Lower leg skin (tissue), 4 donors: ENCODE measurements around the gene ADGRV1. TPM values are rescaled to one million over a fixed set of nuclear protein-coding genes. Genes with fewer than 3 reads are reported as not detected.

Source experiments
- DNase-seq, 2 donors: peaks; one replicate each; pipeline ENCODE4 v3.0.0-alpha.2; 2019; ENCODE audit warnings: low spot score in 2 of 2
- H3K4me3 ChIP-seq: fragments of 200-600 bp; sonication (generic); 2 replicates; pipeline ENCODE4 v1.5.1; 2017; ENCODE audit warnings: mild to moderate bottlenecking, low read depth; ENCODE audit not compliant: poor library complexity, severe bottlenecking
- POLR2A ChIP-seq, 2 donors: fragments of 450-650 bp; IDR thresholded peaks; one replicate each; pipeline ENCODE4 v1.6.1; 2016 to 2017; ENCODE audit warnings: antibody characterized with exemption in 2 of 2, mild to moderate bottlenecking in 1 of 2, moderate library complexity in 1 of 2
- WGBS, 2 donors: methylation state at CpG; one replicate each; pipeline ENCODE4 v1.1.5; 2018; 5-methylcytosine and 5-hydroxymethylcytosine counted together
- intact Hi-C: fragments of 100-400 bp; cut with DNase I; formaldehyde crosslinking; loops from one replicate; pipeline ENCODE4 v1.15.0; 2023; ENCODE audit warnings: low total_unique reads
- total RNA-seq, 4 donors: library from RNA; depleted of rRNA; stranded (reverse); fragments of >200 nt; gene quantifications; one replicate each; pipeline ENCODE4 v1.1.0, GENCODE V29; 2016
- TF ChIP-seq, protein P1 (sequence below), 3 donors: fragments of 450-650 bp; IDR thresholded peaks; one replicate each; pipeline ENCODE4 v1.5.1; 2016; ENCODE audit warnings: antibody characterized with exemption in 3 of 3, mild to moderate bottlenecking in 3 of 3, moderate library complexity in 2 of 3

ADGRV1 gene
- total RNA-seq, 4 donors from 2014 or later: 1.2 to 4.0 (median 2.7) TPM

DNA sequence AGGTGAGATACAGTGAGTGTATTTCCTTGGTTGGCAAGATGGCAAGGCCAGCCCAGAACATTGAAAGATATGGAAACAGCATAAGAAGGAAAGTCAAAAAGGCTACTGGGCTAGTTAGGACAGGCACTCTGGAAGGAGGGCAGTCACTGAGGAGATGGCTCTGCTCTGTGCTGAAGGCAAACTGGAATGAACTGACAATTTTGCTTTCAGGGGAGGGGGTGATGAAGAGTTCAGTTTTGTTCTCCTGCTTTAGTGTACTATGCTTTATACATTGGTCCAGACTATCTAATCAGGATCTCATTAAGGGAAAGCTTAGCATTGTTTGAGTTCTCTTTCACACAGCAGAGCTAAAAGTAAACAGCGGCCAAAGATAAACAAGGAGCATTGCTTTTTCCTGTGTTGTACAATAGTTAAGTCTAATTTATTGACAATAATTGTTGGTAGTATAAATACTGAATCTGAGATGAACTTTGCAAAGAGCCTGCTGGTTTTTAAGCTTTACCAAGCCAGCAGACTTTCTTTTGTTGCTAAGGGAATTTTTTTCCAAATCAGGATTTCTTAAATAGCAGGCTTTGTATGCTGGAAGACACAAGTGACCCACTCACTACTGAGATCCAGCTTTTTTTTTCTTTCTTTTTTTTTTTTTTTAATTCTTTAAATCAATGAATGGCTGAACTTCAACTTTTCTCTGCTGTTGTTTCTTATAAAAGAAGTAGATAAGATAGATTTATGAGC, 469.0 kb downstream of the ADGRV1 start:
- WGBS, 2 donors: 80 to 81% methylated on average over 1 of the region's 1 CpG
- H3K4me3 ChIP-seq: no peak overlapping the region
- intact Hi-C loops: no loop called here
- no peak for DNase-seq
- no peak for TF ChIP-seq POLR2A (IDR thresholded peaks at IDR 0.05)
- TF ChIP-seq, protein P1, sequence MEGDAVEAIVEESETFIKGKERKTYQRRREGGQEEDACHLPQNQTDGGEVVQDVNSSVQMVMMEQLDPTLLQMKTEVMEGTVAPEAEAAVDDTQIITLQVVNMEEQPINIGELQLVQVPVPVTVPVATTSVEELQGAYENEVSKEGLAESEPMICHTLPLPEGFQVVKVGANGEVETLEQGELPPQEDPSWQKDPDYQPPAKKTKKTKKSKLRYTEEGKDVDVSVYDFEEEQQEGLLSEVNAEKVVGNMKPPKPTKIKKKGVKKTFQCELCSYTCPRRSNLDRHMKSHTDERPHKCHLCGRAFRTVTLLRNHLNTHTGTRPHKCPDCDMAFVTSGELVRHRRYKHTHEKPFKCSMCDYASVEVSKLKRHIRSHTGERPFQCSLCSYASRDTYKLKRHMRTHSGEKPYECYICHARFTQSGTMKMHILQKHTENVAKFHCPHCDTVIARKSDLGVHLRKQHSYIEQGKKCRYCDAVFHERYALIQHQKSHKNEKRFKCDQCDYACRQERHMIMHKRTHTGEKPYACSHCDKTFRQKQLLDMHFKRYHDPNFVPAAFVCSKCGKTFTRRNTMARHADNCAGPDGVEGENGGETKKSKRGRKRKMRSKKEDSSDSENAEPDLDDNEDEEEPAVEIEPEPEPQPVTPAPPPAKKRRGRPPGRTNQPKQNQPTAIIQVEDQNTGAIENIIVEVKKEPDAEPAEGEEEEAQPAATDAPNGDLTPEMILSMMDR (IDR thresholded peaks at IDR 0.05): no peak

GRCh38 chr5:91028499-91028956, 469.9 kb downstream of the ADGRV1 start:
- TF ChIP-seq, protein P1 (IDR thresholded peaks at IDR 0.05): no peak
- TF ChIP-seq POLR2A (IDR thresholded peaks at IDR 0.05): no peak
- intact Hi-C loops: no loop called here
- H3K4me3 ChIP-seq: no peak overlapping the region
- WGBS, 2 donors: 66 to 67% methylated on average over 2 of the region's 2 CpGs
- DNase-seq: no peak

DNA sequence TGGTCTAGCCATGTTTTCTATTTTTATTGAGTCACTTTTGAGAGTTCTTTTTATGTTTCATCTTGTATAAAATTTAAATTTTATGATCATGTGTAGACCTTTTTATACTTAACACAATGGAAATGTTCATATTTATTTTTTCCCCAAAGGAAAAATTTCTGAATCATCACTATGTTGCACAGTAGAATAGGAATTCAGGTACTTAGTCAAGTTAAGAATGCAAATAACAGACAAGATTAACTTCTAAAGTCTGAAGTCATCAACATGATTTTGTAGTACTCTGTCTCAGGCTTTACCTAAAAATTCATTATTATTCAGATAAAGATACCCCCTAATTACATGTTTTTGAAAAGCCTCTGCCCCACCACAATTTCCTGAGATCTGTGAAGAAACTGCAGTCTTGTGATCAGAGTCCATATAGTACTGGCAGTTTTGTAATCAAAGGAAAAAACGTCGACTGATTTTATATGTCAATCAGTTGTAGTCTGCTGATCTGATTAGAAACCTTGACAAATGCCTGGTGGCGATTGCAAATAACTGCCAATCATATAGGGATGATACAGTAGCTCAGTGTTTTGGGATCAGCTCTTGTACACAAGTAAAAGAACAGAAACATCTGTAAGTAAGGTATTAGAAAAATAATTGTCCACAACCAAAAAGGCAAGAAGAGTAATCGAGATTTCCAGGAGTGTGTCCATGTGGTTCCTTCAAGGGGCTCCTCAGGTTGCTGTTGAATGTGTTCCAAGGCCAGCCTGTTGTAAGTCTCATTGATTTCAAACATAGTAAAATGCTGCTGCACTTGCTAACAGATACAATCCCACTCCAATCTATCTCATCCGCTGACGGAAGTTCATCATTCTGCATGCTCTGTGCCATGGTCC, 472.2 kb downstream of the ADGRV1 start:
- DNase-seq: no peak

GRCh38 chr5:91031402-91031752, 472.8 kb downstream of the ADGRV1 start:
- TF ChIP-seq, protein P1 (IDR thresholded peaks at IDR 0.05): no peak
- H3K4me3 ChIP-seq: no peak overlapping the region
- intact Hi-C loops: no loop called here
- 94% methylated on average over 1 of the region's 1 CpG for WGBS, 2 donors
- no peak for DNase-seq

More for the DNA sequence above, 472.2 kb downstream of the ADGRV1 start:
- H3K4me3 ChIP-seq: no peak overlapping the region
- WGBS, 2 donors: 71% methylated on average over 6 of the region's 6 CpGs
- TF ChIP-seq POLR2A (IDR thresholded peaks at IDR 0.05): no peak
- TF ChIP-seq, protein P1 (IDR thresholded peaks at IDR 0.05): no peak
- intact Hi-C loops: no loop called here

DNA sequence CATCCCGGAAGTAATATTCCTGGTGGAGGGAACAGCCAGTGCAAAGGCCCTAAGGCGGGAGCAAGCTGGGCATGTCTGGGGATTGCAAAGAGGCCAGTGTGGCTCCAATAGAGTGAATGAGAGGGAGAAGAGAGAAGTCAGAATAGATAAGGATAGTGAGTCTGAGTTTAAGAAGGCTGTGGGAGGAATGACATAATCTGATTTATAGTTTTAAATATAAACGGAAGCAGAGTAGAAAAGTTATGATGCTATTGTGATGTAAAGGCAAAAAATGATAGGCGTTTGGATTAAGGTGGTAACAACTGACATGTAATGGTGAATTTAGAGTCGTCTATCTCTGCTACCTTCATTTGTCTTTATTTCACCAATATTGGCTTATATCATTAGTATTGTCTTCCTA, 473.5 kb downstream of the ADGRV1 start:
- 81 to 87% methylated on average over 5 of the region's 5 CpGs for WGBS, 2 donors
- TF ChIP-seq, protein P1 (IDR thresholded peaks at IDR 0.05): no peak
- no peak for TF ChIP-seq POLR2A (IDR thresholded peaks at IDR 0.05)
- intact Hi-C loops: no loop called here
- no peak overlapping the region for H3K4me3 ChIP-seq
- DNase-seq: no peak
